ENCODE results near the gene LYSMD4.

The LYSMD4 gene

GRCh38 chr15:99706557-99707303 is 26.5 kb downstream of the LYSMD4 start:
- no peak for DNase-seq

DNA sequence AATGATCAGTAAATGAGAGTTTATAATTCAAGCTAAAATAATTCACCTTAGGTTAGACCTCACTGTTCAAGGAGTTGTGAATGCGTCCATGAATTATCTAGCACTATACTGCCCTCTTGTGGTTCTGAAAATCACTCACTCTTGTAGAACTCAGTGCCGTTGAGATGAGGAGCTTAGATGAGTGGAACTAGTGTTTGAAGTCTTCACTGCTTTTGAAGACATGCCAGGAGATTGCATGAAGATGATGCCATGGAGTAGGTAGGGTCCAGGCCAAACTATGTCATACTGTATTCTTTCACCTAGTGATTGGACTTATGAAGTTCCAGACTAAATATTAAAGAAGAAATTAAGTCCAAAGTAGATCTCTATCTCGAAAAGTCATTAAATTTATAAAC is 28.8 kb downstream of the LYSMD4 start:
- DNase-seq = peak in 13 of 56 donors; percentile 12 to 40 (median 21)

GRCh38 chr15:99703603-99704443 is 29.4 kb downstream of the LYSMD4 start:
- DNase-seq = no peak

DNA sequence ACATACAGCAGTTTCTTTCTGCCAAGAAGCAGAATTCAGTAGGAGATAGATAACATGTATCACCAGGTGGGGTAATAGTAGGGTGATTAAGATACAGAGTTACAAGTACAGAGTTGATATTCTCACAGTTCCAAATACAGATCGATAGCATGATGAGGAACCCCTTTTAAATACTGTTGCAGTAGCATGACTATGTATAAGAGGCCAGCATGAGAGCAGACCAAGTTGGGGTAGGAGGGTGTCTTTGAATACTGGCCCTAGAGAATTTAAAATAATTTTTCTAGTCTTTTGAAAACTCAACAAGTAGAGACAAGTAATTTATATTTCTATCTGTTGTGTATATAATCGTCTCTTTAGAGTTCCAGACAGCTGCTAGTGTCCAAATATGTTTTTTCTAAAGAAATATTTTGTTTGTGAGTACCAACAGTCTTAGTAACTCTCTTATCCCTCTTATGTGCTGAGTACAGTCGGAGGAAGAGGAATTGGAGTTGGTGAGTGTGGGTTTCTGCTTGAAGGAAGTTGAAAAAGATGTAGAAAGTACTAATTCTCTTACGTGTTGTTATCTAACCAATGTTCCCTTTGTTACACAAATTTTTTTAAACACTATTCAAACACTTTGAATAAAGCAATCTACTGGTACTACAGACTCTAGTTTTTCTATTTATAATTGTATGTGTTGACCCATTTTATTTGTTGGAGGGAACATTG is 30.2 kb downstream of the LYSMD4 start:
- DNase-seq = no peak

- DNase-seq = no peak
Measured at GRCh38 chr15:99696096-99696495, 37.1 kb downstream of the LYSMD4 start.

- DNase-seq = no peak
Measured at GRCh38 chr15:99692825-99693224, 40.4 kb downstream of the LYSMD4 start.

DNA sequence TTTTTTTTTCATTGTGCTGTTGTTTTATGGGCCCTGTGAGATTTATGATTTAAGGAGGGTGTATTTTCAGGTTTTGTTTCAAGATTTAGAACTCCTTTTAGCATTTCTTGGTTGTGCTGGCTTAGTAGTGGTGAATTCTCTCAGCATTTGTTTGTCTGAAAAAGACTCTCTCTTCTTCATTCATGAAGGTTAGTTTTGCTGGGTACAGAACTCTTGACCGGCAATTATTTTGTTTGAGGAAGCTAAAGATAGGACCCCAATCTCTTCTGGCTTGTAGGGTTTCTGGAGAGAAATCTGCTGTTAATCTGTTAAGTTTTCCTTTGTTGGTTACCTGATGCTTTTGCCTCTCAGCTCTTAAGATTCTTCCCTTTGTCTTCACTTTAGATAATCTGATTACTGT is 46.9 kb downstream of the LYSMD4 start:
- no peak for DNase-seq

GRCh38 chr15:99683000-99683670 is 50.1 kb downstream of the LYSMD4 start:
- no peak for DNase-seq

GRCh38 chr15:99682455-99682854 is 50.8 kb downstream of the LYSMD4 start:
- no peak for DNase-seq

GRCh38 chr15:99681990-99682389 is 51.2 kb downstream of the LYSMD4 start:
- no peak for DNase-seq

DNA sequence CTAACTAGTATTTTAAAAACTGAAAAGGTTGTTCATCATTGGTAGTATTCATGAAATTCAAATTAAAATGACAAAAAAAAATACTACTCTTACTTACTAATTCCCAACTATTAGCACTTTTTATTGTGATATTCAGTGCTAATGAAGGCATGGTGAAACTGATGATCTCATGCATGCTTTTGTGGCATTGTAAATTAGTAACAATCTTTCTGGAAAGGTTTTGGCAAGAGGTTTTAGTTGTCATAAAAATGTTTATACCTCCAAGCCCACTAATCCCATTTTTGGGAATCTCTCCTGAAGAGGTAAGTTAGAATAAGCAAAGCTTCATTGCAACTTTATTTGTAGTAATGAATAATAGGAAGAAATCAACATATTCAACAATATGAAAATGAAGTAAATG is 53.0 kb downstream of the LYSMD4 start:
- no peak for DNase-seq

DNA sequence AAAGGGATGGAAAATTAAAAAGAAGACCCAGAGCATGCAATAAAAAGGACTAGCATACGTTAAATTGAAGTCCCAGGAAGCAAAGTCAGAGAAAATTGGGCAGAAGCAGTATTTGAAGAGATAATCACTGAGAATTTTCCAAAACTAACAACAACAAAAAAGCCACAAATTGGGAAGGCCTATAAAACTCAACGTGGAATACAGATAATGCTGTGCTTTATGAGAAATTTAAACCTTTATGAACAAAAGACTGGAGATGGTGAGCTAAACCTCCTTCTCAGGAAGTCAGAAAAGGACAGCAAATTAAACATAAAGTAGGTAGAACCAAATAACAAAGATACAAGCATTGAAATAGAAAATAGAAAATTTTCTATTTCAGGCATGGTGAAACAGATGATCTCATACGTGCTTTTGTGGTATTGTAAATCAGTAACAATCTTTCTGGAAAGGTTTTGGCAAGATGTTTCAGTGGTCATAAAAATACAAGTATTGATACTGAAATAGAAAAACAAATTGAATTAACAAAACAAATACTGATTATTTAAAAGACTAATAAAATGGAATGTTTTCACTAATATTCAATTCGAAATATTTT is 55.6 kb downstream of the LYSMD4 start:
- no peak for DNase-seq
